ENCODE results near the gene ST3GAL5.

Gene ST3GAL5

DNA sequence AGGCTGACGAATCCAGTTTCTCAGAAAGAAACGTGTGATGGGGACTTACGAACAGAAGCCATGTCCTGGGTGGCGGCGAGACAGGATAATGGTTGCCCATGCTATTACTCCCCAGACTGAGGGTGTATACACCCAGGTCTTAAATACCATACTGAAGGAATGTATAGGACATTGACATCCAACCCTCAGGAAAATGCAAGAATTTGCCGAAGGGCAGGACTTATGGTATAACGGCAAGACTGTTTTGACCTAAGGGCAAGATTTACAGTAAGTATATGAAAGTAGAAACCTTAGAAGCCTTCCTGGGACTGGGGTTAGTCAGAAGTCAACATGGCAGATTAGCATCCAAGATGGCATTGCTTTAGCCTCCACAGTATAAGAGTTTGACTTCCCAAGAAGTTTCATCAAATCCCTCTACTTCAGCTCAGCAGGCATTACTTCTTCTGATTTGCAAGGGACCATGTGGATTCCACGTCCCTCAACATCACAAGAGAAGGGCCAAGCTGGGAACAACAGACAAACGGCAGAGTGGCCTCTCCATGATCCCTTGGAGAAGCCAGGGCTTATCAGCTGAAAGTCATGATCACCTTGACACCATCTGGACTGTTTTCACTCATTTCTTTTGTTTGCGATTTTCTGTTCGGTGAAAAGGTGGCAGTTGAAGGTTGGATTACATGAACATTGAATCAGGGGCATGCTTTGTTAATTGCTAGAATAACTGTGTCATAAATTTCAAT lies 21.1 kb downstream of the ST3GAL5 start:
- FAIRE-seq (no peak), DNase-seq (ENCODE audit: insufficient read length, low spot score) (no peak)

DNA sequence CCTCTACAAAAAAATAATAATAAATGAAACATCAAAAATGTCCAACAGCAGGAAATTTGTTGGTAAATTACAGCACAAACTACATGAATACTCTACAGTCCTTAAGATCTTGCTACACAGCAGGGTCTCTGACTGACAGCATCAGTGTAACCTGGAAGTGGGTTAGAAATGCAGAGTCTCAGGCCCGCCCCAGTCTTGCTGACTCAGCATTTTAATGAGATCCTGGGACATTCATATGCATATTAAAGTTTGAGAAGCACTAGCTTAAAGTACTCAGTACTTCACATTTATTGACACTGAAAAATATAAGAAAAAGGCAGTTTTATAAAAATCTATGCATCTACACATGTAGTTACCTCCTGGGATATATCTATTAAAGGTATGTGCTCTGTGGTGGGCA lies 21.7 kb downstream of the ST3GAL5 start:
- no peak for FAIRE-seq
- no peak for DNase-seq (ENCODE audit: insufficient read length, low spot score)

GRCh38 chr2:85866165-85866659 lies 22.6 kb downstream of the ST3GAL5 start:
- FAIRE-seq (no peak), DNase-seq (ENCODE audit: insufficient read length, low spot score) (no peak)

DNA sequence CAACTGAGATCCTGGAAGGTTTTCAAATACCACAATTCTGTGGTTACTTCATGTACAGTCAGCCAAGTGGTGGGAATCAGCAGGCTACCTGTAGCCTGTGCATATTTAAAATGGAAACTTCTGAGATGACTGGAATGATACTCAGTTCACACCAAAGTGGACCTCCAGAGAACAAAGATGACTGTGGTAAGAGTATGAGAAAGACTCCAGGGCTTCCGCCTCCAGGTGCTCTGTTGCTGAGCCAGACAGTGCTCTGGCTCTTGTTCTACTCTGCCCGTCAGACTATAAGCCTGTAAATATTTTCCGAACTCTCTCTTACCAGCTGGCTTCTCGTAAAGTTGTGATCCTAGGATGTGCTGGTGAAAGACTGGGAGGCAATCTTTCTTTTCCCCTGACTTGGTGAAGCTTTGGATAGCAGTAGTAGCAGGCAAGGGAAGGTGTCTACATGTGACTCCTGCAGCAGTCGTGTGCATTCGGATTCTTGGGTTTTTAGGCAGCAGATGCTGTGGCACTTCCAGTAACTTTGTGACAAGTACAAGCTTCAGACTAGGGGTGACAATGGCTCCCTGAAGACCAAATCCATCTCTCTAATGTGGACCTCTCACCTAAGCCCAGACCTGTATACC lies 23.1 kb downstream of the ST3GAL5 start:
- FAIRE-seq (peak; percentile 52), DNase-seq (ENCODE audit: insufficient read length, low spot score) (no peak)

DNA sequence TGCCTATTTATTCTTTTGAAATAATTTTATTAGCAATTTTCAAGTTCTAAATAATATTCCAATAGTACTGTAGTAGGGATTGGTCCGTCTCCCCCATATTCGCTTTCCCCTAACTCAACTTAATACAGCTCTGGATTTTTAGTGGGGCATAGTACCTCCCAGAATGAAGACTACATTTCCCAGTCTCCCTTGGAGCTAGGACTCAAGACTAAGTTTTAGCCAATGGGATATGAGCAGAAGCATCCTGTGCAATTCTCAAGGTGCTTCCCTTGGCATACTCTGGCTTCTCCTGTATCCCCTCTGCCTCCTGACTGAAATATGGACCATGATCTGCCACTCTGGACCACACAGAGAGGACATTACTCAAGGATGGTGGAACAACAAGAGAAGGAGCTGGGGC lies 24.1 kb downstream of the ST3GAL5 start:
- FAIRE-seq (no peak), DNase-seq (ENCODE audit: insufficient read length, low spot score) (no peak)

- peak; percentile 68 for FAIRE-seq
- DNase-seq (ENCODE audit: insufficient read length, low spot score): no peak
Observed at GRCh38 chr2:85862426-85862825, 26.4 kb downstream of the ST3GAL5 start.

- peak; percentile 65 for FAIRE-seq
Observed at GRCh38 chr2:85861650-85862049, 27.1 kb downstream of the ST3GAL5 start.

GRCh38 chr2:85861180-85861579 lies 27.6 kb downstream of the ST3GAL5 start:
- DNase-seq (ENCODE audit: insufficient read length, low spot score) (no peak), FAIRE-seq (peak; percentile 89)

More at GRCh38 chr2:85861650-85862049, 27.1 kb downstream of the ST3GAL5 start:
- no peak for DNase-seq (ENCODE audit: insufficient read length, low spot score)

GRCh38 chr2:85858841-85859240 lies 29.9 kb downstream of the ST3GAL5 start:
- DNase-seq (ENCODE audit: insufficient read length, low spot score) (no peak), FAIRE-seq (no peak)

GRCh38 chr2:85854897-85855296 lies 33.9 kb downstream of the ST3GAL5 start:
- FAIRE-seq: peak; percentile 70
- no peak for DNase-seq (ENCODE audit: insufficient read length, low spot score)

GRCh38 chr2:85854166-85854509 lies 34.7 kb downstream of the ST3GAL5 start:
- FAIRE-seq (no peak), DNase-seq (ENCODE audit: insufficient read length, low spot score) (no peak)

- FAIRE-seq (peak; percentile 87), DNase-seq (ENCODE audit: insufficient read length, low spot score) (no peak)
Observed at GRCh38 chr2:85853499-85854165, 35.2 kb downstream of the ST3GAL5 start.

GRCh38 chr2:85852937-85853498 lies 35.8 kb downstream of the ST3GAL5 start:
- FAIRE-seq: no peak
- DNase-seq (ENCODE audit: insufficient read length, low spot score): no peak

DNA sequence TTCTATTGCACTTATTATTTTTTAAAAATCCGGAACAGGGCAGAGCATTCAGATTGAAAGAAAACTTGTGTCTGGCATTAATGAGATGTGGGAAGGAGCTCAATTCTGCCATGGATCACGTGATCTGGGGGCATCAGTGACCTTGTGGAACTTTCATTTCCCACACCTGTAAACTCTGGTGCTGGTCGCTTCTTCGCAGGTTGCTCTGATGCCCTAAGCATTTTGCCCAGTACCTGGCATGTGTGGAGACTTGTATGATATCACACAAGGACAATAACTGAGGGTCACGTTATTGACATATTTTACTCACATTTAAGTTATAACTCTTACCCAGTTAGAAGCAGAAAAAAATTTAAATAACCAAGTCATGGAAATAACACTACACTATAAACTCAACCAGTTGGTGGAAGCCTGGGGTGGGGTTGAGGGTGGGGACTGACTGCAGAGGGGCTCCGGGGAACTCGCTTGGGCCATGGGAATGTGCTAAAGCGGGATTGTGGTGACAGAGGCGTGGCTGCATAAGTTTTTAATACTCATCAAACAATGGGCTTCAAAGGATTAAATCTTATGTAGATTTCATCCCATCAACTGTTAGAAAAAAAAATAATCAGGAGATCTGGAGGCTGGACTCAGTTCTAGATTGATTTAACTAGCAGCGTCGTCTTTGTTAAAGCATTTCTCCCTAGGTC lies 36.5 kb downstream of the ST3GAL5 start:
- FAIRE-seq (peak; percentile 21), DNase-seq (ENCODE audit: insufficient read length, low spot score) (no peak)

GRCh38 chr2:85851253-85852151 lies 37.3 kb downstream of the ST3GAL5 start:
- DNase-seq (ENCODE audit: insufficient read length, low spot score) (no peak), FAIRE-seq (peak; percentile 8)

DNA sequence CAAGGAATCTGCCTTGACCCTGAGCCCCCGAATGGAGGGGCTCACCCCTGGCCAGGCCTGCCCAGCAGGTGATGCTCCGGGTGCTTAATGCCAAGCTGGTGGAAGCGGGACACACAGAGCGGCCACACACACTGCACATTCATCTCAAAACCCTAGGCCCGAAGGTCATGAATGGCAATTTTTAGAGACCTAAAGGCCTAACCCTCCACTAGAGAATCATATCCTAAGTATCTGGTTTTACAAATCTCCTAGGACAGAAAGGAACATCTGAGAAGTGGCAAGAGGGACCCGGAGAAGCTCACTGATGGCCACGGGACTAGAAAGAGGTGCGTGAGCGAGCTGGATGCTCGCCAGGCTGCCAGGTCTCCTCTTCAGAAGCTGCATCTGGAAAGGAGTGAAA lies 38.3 kb downstream of the ST3GAL5 start:
- FAIRE-seq: no peak
- no peak for DNase-seq (ENCODE audit: insufficient read length, low spot score)

- no peak for FAIRE-seq
- DNase-seq (ENCODE audit: insufficient read length, low spot score): no peak
Observed at GRCh38 chr2:85847051-85847588, 41.7 kb downstream of the ST3GAL5 start.

DNA sequence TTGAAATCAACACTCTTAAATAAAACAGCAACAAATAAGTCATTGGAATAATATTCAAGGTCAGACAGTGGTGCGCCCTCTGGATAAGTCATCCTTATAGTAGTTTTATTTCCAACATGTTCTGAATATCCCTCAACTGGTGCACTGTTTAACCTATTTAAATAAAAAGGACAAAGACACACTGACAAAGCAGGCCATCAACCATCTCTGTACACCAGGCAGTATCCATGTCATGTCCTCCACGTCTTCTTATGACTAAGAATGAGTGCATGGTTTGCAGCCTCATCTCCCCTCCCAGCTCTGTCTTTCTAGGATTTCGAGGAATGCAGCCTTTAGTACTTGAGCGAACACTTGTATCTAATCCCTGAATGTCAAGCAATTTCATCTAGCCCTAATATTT lies 42.4 kb downstream of the ST3GAL5 start:
- DNase-seq (ENCODE audit: insufficient read length, low spot score): no peak
- no peak for FAIRE-seq

DNA sequence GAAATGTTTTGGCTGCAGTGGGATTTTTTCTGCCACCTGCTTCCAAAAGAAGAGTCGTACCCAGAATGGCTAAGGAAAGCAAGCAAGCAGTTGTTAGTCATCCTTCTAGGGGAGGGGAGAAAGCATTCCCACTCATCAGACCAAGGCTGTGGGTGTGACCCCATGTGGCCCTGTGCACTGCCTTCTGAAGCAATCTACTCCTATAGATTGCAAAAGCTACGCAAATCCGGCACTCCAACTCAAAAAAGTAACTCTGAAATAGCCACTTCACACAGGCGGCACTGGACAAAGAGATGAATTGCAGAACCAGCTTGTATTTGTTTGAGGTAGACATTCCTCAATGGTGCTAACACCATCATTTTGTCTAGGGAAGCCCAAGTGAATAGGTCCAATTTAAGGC lies 44.3 kb downstream of the ST3GAL5 start:
- FAIRE-seq: no peak
- DNase-seq (ENCODE audit: insufficient read length, low spot score): no peak

DNA sequence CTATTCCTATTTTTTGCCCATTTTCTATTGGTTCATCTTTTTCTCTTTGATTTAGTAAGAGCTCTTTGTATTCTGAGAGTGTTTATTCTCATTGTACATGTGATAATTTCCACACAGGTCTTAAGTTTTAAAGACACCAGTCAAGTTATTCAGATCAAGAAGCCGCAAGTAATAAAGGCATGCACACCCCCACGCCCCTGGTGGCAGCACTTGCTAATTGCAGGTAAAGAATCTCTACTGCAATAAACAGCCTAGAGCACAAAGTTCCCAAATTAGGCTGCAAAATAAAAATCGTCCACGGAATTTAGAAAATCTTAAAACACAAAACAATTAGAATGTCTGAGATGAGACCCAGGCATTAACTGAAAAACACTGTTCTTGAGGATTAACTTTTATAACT lies 45.2 kb downstream of the ST3GAL5 start:
- DNase-seq (ENCODE audit: insufficient read length, low spot score) (no peak), FAIRE-seq (no peak)

Data from GM19239 (cell line).